ENCODE results near the gene RYR3. TPM values are rescaled to one million over a fixed set of nuclear protein-coding genes. Genes with fewer than 3 reads are reported as not detected.

The RYR3 gene
- total RNA-seq, 5 donors from 2014 or later (not counting 1 experiment from before 2014, with no cell fraction given): 0.03 to 0.07 (median 0.04) TPM; not detected in 1

DNA sequence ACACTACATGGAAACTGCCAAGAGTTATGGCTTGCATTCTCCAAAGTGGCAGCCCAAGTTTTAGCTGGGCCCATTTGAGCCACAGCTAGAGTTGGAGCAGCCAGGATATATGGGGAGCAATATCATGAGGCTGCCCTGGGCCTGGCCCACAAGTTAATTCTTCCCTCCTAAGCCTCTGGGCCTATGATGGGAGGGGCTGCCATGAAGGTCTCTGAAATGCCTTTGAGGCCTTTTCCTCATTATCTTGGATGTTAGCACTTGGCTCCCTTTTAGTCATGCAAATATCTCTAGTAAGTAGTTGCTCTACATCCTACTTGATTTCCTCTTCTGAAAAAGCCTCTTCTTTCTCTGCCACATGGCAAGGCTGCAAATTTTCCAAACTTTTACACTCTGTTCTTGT, 400.0 kb downstream of the RYR3 start:
- ChIA-PET POLR2A (no interaction called here), CTCF (no interaction called here)
- Histone ChIP-seq H3K27me3 (replicated peaks in 1 of 2; ENCODE audit: control insufficient read depth in 2 of 2, extremely low read depth in 1 of 2, insufficient read depth in 2 of 2, low read length in 1 of 2) (no peaks in the 10 kb centered on the region), H3K4me3 (ENCODE audit: control insufficient read depth in 1 of 2, extremely low read depth in 1 of 2, low read length in 1 of 2) (no peak overlapping the region), H3K27ac (ENCODE audit: low read length) (no peak overlapping the region), H3K9me3 (no peaks in the 10 kb centered on the region), H3K36me3 (ENCODE audit: control insufficient read depth in 2 of 2, extremely low read depth in 1 of 2, insufficient read depth in 1 of 2, low read length in 1 of 2) (no peaks in the 10 kb centered on the region), H3K4me1 (ENCODE audit: control insufficient read depth in 1 of 2, extremely low read depth in 1 of 2, insufficient read depth in 2 of 2, low read length in 2 of 2) (no peaks in the 10 kb centered on the region)
- no peak for DNase-seq
- Mint-ChIP-seq H3K27ac (no peak overlapping the region), H3K36me3 (no peaks in the 10 kb centered on the region), H3K4me1 (no peaks in the 10 kb centered on the region), H3K4me3 (no peak overlapping the region), H3K27me3 (peaks cover 2 to 5% of the 10 kb centered on the region in 2 donors), H3K9me3 (peaks cover 9 to 19% (median 12%) of the 10 kb centered on the region in 3 donors)
- ATAC-seq (replicated peaks in 1 of 4): no peak

DNA sequence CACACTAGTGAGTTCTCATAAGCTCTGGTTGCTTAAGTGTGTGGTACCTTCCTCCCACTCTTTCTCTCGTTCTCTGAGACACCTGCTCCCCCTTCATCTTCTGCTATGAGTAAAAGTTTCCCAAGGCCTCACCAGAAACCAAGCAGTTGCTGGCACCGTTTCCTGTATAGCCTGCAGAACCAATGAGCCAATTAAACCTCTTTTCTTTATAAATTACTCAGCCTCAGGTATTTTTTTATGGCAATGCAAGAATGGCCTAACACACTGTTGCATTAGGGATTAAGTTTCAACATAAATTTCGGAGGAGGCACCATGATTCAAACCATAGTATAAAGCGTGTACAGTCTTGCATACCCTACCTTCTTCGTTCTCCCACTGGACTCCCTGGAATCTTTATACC, 405.3 kb downstream of the RYR3 start:
- CTCF ChIA-PET: interaction anchor here in 1 of 2 donors (1.0 kb wide), 1 partner anchor 25 kb away, joined by 3 read pairs; no protein-coding TSS in a partner anchor

DNA sequence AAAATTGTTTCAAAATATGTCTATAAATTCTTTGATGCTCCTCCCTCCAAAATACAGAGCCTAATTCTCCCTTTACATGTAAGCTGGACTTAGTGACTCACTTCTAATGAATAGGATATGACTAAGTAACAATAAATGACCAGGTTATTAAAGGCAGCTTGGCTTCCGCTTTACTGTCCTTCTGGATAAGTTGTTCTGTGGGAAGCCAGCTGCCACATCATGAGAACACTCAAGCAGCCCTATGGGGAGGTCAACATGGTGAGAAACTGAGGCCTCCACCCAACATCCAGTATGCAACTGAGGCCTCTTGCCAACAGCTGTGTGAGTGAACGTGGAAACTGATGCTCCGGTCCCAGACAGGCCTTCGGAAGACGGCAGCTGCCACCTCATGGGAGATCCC, 410.2 kb downstream of the RYR3 start:
- no CpG with 5 or more reads among the region's 5 CpGs for WGBS (ENCODE audit: insufficient coverage)
- Histone ChIP-seq H3K36me3 (ENCODE audit: control insufficient read depth in 2 of 2, extremely low read depth in 1 of 2, insufficient read depth in 1 of 2, low read length in 1 of 2) (no peaks in the 10 kb centered on the region), H3K9me3 (no peaks in the 10 kb centered on the region), H3K27ac (ENCODE audit: low read length) (no peak overlapping the region), H3K4me3 (ENCODE audit: control insufficient read depth in 1 of 2, extremely low read depth in 1 of 2, low read length in 1 of 2) (no peak overlapping the region), H3K27me3 (replicated peaks in 1 of 2; ENCODE audit: control insufficient read depth in 2 of 2, extremely low read depth in 1 of 2, insufficient read depth in 2 of 2, low read length in 1 of 2) (no peaks in the 10 kb centered on the region), H3K4me1 (ENCODE audit: control insufficient read depth in 1 of 2, extremely low read depth in 1 of 2, insufficient read depth in 2 of 2, low read length in 2 of 2) (no peaks in the 10 kb centered on the region)
- no peak for ATAC-seq (replicated peaks in 1 of 4)
- Mint-ChIP-seq H3K36me3 (no peaks in the 10 kb centered on the region), H3K27ac (no peak overlapping the region), H3K9me3 (no peaks in the 10 kb centered on the region), H3K4me3 (no peak overlapping the region), H3K27me3 (peaks cover 4 to 8% of the 10 kb centered on the region in 2 donors), H3K4me1 (no peaks in the 10 kb centered on the region)
- no peak for DNase-seq
- CTCF ChIA-PET: no interaction called here
- POLR2A ChIA-PET: no interaction called here

More for the DNA sequence above, 405.3 kb downstream of the RYR3 start:
- no peaks in the 10 kb centered on the region for H3K36me3 Mint-ChIP-seq
- WGBS (ENCODE audit: insufficient coverage): 14% methylated on average over 1 of the region's 5 CpGs
- H3K4me1 ChIP-seq (ENCODE audit: control insufficient read depth in 1 of 2, extremely low read depth in 1 of 2, insufficient read depth in 2 of 2, low read length in 2 of 2): no peaks in the 10 kb centered on the region
- no peak overlapping the region for H3K4me3 ChIP-seq (ENCODE audit: control insufficient read depth in 1 of 2, extremely low read depth in 1 of 2, low read length in 1 of 2)
- peaks cover 6 to 11% of the 10 kb centered on the region in 2 donors for H3K27me3 Mint-ChIP-seq
- no peak overlapping the region for H3K27ac Mint-ChIP-seq
- peaks cover 5 to 11% (median 7%) of the 10 kb centered on the region in 3 donors for H3K9me3 Mint-ChIP-seq
- DNase-seq (no peak), ATAC-seq (replicated peaks in 1 of 4) (no peak)
- H3K9me3 ChIP-seq: no peaks in the 10 kb centered on the region
- POLR2A ChIA-PET: no interaction called here
- H3K4me3 Mint-ChIP-seq: no peak overlapping the region
- no peaks in the 10 kb centered on the region for H3K36me3 ChIP-seq (ENCODE audit: control insufficient read depth in 2 of 2, extremely low read depth in 1 of 2, insufficient read depth in 1 of 2, low read length in 1 of 2)
- H3K27me3 ChIP-seq (replicated peaks in 1 of 2; ENCODE audit: control insufficient read depth in 2 of 2, extremely low read depth in 1 of 2, insufficient read depth in 2 of 2, low read length in 1 of 2): no peaks in the 10 kb centered on the region
- H3K27ac ChIP-seq (ENCODE audit: low read length): no peak overlapping the region
- H3K4me1 Mint-ChIP-seq: no peaks in the 10 kb centered on the region

DNA sequence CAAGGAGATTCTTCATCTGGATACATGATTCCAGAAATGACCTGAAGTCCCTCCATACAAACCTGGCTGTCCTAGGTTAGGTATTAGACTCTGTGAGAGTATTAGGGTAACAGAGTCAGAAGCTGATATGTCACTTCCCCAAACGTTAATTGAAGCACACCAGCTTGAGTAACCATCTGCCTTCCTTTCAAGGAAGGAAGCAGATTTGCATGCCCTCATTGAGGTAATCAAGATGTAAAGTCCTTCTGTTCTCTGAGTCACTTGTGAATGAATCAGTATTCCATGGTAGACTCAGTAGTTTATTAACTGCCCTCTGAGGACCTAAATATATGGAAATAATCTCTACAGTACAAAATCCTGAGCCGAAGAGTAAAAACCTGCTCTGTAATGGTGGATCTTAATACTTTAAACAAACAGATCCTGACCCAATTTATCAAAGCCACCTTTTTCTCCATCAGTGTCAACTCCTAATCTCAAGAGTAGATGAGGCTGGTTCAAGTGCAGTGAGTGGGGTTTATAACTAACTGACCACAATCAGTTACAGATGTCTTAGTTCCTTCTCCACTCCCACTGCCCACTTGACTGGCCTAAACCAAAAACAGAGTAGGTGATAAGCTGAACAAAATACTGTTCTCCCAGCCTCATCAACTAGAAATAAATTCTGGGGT, 411.4 kb downstream of the RYR3 start:
- CTCF ChIA-PET: interaction anchor here in 1 of 2 donors (0.5 to 0.7 kb wide), 2 partner anchors 29 to 1302 kb away, joined by 3 read pairs; no protein-coding TSS in a partner anchor
- WGBS (ENCODE audit: insufficient coverage): no CpG with 5 or more reads among the region's 2 CpGs
- POLR2A ChIA-PET: no interaction called here
- ATAC-seq (replicated peaks in 1 of 4) (no peak), DNase-seq (no peak)
- Histone ChIP-seq H3K27ac (ENCODE audit: low read length) (no peak overlapping the region), H3K36me3 (ENCODE audit: control insufficient read depth in 2 of 2, extremely low read depth in 1 of 2, insufficient read depth in 1 of 2, low read length in 1 of 2) (no peaks in the 10 kb centered on the region), H3K4me3 (ENCODE audit: control insufficient read depth in 1 of 2, extremely low read depth in 1 of 2, low read length in 1 of 2) (no peak overlapping the region), H3K4me1 (ENCODE audit: control insufficient read depth in 1 of 2, extremely low read depth in 1 of 2, insufficient read depth in 2 of 2, low read length in 2 of 2) (no peaks in the 10 kb centered on the region), H3K27me3 (replicated peaks in 1 of 2; ENCODE audit: control insufficient read depth in 2 of 2, extremely low read depth in 1 of 2, insufficient read depth in 2 of 2, low read length in 1 of 2) (no peaks in the 10 kb centered on the region), H3K9me3 (no peaks in the 10 kb centered on the region)
- Mint-ChIP-seq H3K4me1 (no peaks in the 10 kb centered on the region), H3K27ac (no peak overlapping the region), H3K9me3 (no peaks in the 10 kb centered on the region), H3K36me3 (no peaks in the 10 kb centered on the region), H3K4me3 (no peak overlapping the region), H3K27me3 (peaks cover 4 to 9% of the 10 kb centered on the region in 2 donors)

DNA sequence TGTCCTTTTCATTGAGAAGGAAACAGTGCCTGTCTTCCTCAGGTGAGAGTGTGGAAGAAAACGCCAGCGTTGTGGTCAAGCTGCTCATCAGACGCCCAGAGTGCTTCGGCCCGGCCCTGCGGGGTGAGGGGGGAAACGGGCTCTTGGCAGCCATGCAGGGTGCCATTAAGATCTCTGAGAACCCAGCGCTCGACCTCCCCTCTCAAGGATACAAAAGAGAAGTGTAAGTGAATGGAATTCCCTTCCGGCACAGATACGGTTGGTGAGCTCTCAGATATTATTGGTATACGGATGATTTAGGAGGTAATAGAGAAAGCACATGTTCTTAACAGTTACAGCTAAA, 411.9 kb downstream of the RYR3 start:
- no peak for ATAC-seq (replicated peaks in 1 of 4)
- Mint-ChIP-seq H3K9me3 (no peaks in the 10 kb centered on the region), H3K4me3 (no peak overlapping the region), H3K4me1 (no peaks in the 10 kb centered on the region), H3K27me3 (peaks cover 4 to 6% of the 10 kb centered on the region in 2 donors), H3K27ac (no peak overlapping the region), H3K36me3 (no peaks in the 10 kb centered on the region)
- Histone ChIP-seq H3K36me3 (ENCODE audit: control insufficient read depth in 2 of 2, extremely low read depth in 1 of 2, insufficient read depth in 1 of 2, low read length in 1 of 2) (no peaks in the 10 kb centered on the region), H3K4me3 (ENCODE audit: control insufficient read depth in 1 of 2, extremely low read depth in 1 of 2, low read length in 1 of 2) (no peak overlapping the region), H3K4me1 (ENCODE audit: control insufficient read depth in 1 of 2, extremely low read depth in 1 of 2, insufficient read depth in 2 of 2, low read length in 2 of 2) (no peaks in the 10 kb centered on the region), H3K27ac (ENCODE audit: low read length) (no peak overlapping the region), H3K9me3 (no peaks in the 10 kb centered on the region), H3K27me3 (replicated peaks in 1 of 2; ENCODE audit: control insufficient read depth in 2 of 2, extremely low read depth in 1 of 2, insufficient read depth in 2 of 2, low read length in 1 of 2) (no peaks in the 10 kb centered on the region)
- POLR2A ChIA-PET: no interaction called here
- WGBS (ENCODE audit: insufficient coverage): 100% methylated on average over 2 of the region's 12 CpGs
- no peak for DNase-seq
- CTCF ChIA-PET: interaction anchor here in 1 of 2 donors (0.5 kb wide), 2 partner anchors 547 to 1302 kb away, joined by 3 read pairs; no protein-coding TSS in a partner anchor

DNA sequence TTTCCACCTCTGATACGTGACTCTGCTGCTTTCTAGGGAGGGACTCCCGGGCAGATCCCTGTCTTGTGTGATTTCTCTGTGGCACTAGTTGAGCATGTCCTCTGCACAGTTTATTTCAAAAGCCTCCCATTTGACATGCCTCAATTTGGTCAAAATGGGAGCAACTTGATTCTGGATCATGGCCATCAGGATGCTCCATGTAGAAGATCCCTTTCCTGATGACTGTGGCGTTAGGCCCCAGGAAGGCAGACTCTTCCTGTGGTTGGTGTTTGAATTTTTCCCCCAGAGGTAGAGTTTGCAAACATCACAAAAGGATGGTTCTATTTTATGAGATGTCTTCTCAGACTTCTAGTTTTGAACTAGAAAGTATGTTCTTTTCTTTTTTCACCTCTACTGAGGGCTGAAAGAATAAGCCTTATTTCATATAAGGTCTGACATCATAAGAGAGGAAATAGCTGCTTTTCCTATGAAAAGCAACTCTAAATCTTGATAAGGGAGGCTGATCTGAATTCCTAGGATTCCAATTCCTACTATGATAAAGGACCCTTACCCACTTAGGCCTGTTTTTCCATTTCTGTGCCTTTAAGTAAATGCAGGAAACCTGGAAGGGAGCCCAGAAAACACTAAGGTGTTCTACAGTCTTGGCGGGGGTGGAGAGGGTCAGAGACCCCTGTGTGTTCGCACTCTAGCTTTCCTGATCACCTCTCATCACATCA, 413.7 kb downstream of the RYR3 start:
- no peaks in the 10 kb centered on the region for H3K9me3 ChIP-seq
- ChIA-PET CTCF (no interaction called here), POLR2A (no interaction called here)
- H3K27me3 ChIP-seq (replicated peaks in 1 of 2; ENCODE audit: control insufficient read depth in 2 of 2, extremely low read depth in 1 of 2, insufficient read depth in 2 of 2, low read length in 1 of 2): no peaks in the 10 kb centered on the region
- H3K4me1 Mint-ChIP-seq: no peaks in the 10 kb centered on the region
- 40% methylated on average over 2 of the region's 5 CpGs for WGBS (ENCODE audit: insufficient coverage)
- no peaks in the 10 kb centered on the region for H3K4me1 ChIP-seq (ENCODE audit: control insufficient read depth in 1 of 2, extremely low read depth in 1 of 2, insufficient read depth in 2 of 2, low read length in 2 of 2)
- H3K27ac Mint-ChIP-seq: no peak overlapping the region
- no peaks in the 10 kb centered on the region for H3K9me3 Mint-ChIP-seq
- H3K4me3 ChIP-seq (ENCODE audit: control insufficient read depth in 1 of 2, extremely low read depth in 1 of 2, low read length in 1 of 2): no peak overlapping the region
- H3K27ac ChIP-seq (ENCODE audit: low read length): no peak overlapping the region
- no peaks in the 10 kb centered on the region for H3K36me3 Mint-ChIP-seq
- H3K27me3 Mint-ChIP-seq: peaks cover 0 to 10% of the 10 kb centered on the region in 2 donors
- no peaks in the 10 kb centered on the region for H3K36me3 ChIP-seq (ENCODE audit: control insufficient read depth in 2 of 2, extremely low read depth in 1 of 2, insufficient read depth in 1 of 2, low read length in 1 of 2)
- DNase-seq (no peak), ATAC-seq (replicated peaks in 1 of 4) (no peak)
- H3K4me3 Mint-ChIP-seq: no peak overlapping the region
